ENCODE measurements around the gene SLC51A. TPM values are rescaled to one million over a fixed set of nuclear protein-coding genes. Genes with fewer than 3 reads are reported as not detected.

Gene SLC51A
- total RNA-seq, 1 experiment from 2014 or later, result not detected

DNA sequence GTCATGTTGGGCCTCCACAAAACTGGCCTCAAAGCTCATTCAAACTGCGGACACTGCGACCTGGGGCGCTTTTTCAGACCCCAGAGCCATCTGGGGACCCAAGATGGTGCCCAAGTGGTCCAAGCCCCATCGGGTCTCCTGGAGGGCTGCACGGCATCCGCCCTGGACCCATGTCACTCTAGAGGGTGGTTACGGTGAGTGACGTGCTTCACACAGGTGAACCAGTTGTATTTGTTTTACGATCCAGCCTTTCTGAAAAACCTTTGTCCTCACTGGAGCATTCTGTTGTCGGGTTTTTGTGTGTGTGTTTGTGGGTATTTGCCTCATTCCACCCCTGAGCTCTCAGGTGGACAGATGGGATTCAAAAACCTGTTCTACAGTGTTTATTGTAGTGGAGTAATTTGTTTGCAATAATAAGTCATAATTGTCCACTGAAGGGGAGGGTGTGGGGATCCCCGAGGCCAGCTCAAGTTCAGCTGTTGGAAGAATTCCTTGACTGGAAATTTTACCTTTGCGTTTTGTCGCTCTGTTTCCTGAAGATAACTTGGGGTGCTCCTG lies 1.9 kb downstream of the SLC51A start:
- Mint-ChIP-seq H3K9me3 (ENCODE audit: unreplicated experiment) (no peaks in the 10 kb centered on the region), H3K4me1 (ENCODE audit: low read depth, unreplicated experiment) (peaks cover 7% of the 10 kb centered on the region), H3K27ac (ENCODE audit: unreplicated experiment) (no peak overlapping the region), H3K27me3 (ENCODE audit: insufficient read depth, unreplicated experiment) (no peaks in the 10 kb centered on the region), H3K36me3 (ENCODE audit: insufficient read depth, unreplicated experiment) (no peaks in the 10 kb centered on the region), H3K4me3 (ENCODE audit: unreplicated experiment) (no peak overlapping the region)
- intact Hi-C loops (cut with micrococcal nuclease; ENCODE audit: unreplicated experiment), result no loop called here
- H3K36me3 ChIP-seq (ENCODE audit: control insufficient read depth, insufficient read depth, low read length), result no peaks in the 10 kb centered on the region; the same call in 1 of the 2 replicates
- no peaks in the 10 kb centered on the region for H3K9me3 ChIP-seq
- H3K27me3 ChIP-seq (replicated peaks; ENCODE audit: control insufficient read depth, insufficient read depth, low read length), result no peaks in the 10 kb centered on the region
- POLR2A ChIA-PET, result no interaction called here
- DNase-seq, result no peak
- peaks cover 9% of the 10 kb centered on the region; the same call in 1 of the 2 replicates for H3K4me1 ChIP-seq
- CTCF ChIA-PET, result no interaction called here
- H3K4me3 ChIP-seq (ENCODE audit: low read depth, low read length), result no peak overlapping the region
- no TSS peak for BruUV-seq (replicated peaks)
- TF ChIP-seq, protein P1, sequence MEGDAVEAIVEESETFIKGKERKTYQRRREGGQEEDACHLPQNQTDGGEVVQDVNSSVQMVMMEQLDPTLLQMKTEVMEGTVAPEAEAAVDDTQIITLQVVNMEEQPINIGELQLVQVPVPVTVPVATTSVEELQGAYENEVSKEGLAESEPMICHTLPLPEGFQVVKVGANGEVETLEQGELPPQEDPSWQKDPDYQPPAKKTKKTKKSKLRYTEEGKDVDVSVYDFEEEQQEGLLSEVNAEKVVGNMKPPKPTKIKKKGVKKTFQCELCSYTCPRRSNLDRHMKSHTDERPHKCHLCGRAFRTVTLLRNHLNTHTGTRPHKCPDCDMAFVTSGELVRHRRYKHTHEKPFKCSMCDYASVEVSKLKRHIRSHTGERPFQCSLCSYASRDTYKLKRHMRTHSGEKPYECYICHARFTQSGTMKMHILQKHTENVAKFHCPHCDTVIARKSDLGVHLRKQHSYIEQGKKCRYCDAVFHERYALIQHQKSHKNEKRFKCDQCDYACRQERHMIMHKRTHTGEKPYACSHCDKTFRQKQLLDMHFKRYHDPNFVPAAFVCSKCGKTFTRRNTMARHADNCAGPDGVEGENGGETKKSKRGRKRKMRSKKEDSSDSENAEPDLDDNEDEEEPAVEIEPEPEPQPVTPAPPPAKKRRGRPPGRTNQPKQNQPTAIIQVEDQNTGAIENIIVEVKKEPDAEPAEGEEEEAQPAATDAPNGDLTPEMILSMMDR (IDR thresholded peaks at IDR 0.05; ENCODE audit: insufficient read depth in 1 of 2, low read depth in 1 of 2, low read length in 1 of 2, severe bottlenecking in 1 of 2, unreplicated experiment in 1 of 2), result no peak

DNA sequence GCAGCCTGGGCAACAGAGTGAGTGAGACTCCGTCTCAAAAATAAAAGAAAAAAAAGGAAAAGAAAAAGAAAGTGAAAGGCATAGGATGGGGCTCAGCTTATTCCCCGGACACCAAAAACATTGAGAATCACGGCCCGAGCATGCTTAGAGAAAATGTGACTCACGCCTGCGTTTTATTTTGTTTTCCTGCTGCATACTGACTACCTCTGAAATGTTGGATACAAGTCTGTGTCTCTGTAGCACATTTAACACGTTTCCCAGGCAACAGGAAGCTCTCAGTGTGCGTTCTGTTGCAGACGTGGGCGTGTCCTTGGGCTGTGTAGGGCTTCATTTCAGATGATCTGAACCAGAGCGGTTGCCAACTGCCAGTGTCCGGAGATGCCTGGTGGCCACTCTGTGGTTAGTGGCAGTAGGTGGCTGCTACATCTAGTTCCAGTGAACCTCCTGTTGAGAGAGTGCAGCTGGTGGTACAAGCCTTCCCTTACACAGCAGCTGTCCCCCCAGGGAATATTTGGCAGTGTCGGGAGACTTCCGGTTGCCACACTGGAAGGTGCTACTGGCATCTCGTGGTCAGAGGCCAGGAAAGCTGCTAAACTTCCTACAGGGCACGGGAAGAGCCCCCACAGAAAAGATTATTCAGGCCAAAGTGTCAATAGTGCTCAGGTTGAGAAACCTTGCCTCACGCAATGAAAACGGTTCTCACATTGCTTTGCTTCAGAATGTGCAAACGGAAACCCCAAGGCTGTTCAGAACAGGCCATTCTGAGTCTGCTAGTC lies 3.0 kb downstream of the SLC51A start:
- no TSS peak for BruUV-seq (replicated peaks)
- intact Hi-C loops (cut with micrococcal nuclease; ENCODE audit: unreplicated experiment), result no loop called here
- H3K27me3 ChIP-seq (replicated peaks; ENCODE audit: control insufficient read depth, insufficient read depth, low read length), result no peaks in the 10 kb centered on the region
- POLR2A ChIA-PET, result no interaction called here
- H3K4me1 ChIP-seq, result peaks cover 9% of the 10 kb centered on the region; the same call in 1 of the 2 replicates
- Mint-ChIP-seq H3K9me3 (ENCODE audit: unreplicated experiment) (no peaks in the 10 kb centered on the region), H3K36me3 (ENCODE audit: insufficient read depth, unreplicated experiment) (no peaks in the 10 kb centered on the region), H3K27ac (ENCODE audit: unreplicated experiment) (no peak overlapping the region), H3K4me3 (ENCODE audit: unreplicated experiment) (no peak overlapping the region), H3K27me3 (ENCODE audit: insufficient read depth, unreplicated experiment) (no peaks in the 10 kb centered on the region), H3K4me1 (ENCODE audit: low read depth, unreplicated experiment) (peaks cover 2% of the 10 kb centered on the region)
- no peak for DNase-seq
- CTCF ChIA-PET, result no interaction called here
- H3K9me3 ChIP-seq, result no peaks in the 10 kb centered on the region
- no peaks in the 10 kb centered on the region; the same call in 1 of the 2 replicates for H3K36me3 ChIP-seq (ENCODE audit: control insufficient read depth, insufficient read depth, low read length)
- no peak overlapping the region for H3K4me3 ChIP-seq (ENCODE audit: low read depth, low read length)
- TF ChIP-seq, protein P1 (IDR thresholded peaks at IDR 0.05; ENCODE audit: insufficient read depth in 1 of 2, low read depth in 1 of 2, low read length in 1 of 2, severe bottlenecking in 1 of 2, unreplicated experiment in 1 of 2), result no peak

DNA sequence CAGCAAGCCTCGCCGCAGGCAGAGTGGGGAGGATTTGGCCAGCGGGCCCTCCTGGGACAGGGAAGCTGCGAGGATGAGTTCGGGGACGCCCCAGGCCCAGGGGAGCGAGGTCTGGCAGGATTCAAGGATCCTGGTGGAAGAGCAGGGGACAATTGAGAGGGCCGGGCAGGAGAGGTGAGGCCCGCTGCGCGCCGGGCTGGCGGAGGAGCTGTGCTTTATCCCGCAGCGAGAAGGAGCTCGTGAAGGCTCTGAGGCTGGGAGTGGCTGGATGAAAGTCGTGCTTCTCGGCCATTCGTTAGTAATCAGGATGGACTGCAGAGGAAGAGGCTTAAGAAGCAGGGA lies 3.6 kb downstream of the SLC51A start:
- Mint-ChIP-seq H3K9me3 (ENCODE audit: unreplicated experiment) (no peaks in the 10 kb centered on the region), H3K27me3 (ENCODE audit: insufficient read depth, unreplicated experiment) (no peaks in the 10 kb centered on the region), H3K4me3 (ENCODE audit: unreplicated experiment) (no peak overlapping the region), H3K36me3 (ENCODE audit: insufficient read depth, unreplicated experiment) (no peaks in the 10 kb centered on the region), H3K4me1 (ENCODE audit: low read depth, unreplicated experiment) (no peaks in the 10 kb centered on the region), H3K27ac (ENCODE audit: unreplicated experiment) (no peak overlapping the region)
- no peak for DNase-seq
- BruUV-seq (replicated peaks), result no TSS peak
- intact Hi-C loops (cut with micrococcal nuclease; ENCODE audit: unreplicated experiment), result no loop called here
- Histone ChIP-seq H3K36me3 (ENCODE audit: control insufficient read depth, insufficient read depth, low read length) (no peaks in the 10 kb centered on the region; the same call in 1 of the 2 replicates), H3K27me3 (replicated peaks; ENCODE audit: control insufficient read depth, insufficient read depth, low read length) (no peaks in the 10 kb centered on the region), H3K4me1 (peaks cover 3% of the 10 kb centered on the region; the same call in 1 of the 2 replicates), H3K4me3 (ENCODE audit: low read depth, low read length) (no peak overlapping the region), H3K9me3 (no peaks in the 10 kb centered on the region)
- TF ChIP-seq, protein P1 (IDR thresholded peaks at IDR 0.05; ENCODE audit: insufficient read depth in 1 of 2, low read depth in 1 of 2, low read length in 1 of 2, severe bottlenecking in 1 of 2, unreplicated experiment in 1 of 2), result no peak
- ChIA-PET POLR2A (no interaction called here), CTCF (no interaction called here)
